IMR-90 (cell line): ENCODE data around the gene PTX4. TPM values are rescaled to one million over a fixed set of nuclear protein-coding genes. Genes with fewer than 3 reads are reported as not detected.
"Not testable (repeated sequence)": the region's sequence is repeated elsewhere in the genome, so short reads cannot be mapped to it uniquely, and the experiment has no call there.

ENCODE experiments used
- ATAC-seq: fragments of 200-7000 bp; cut with Tn5 transposase; 2 replicates; pipeline ENCODE4 v1.9.1; 2020; ENCODE audit warnings: low read depth, mild to moderate bottlenecking, moderate library complexity
- BruUV-seq: library from RNA; stranded (reverse); fragments of 400-500 nt; replicated peaks from 2 replicates; lab custom pipeline; 2021; lab: Mats Ljungman, UMichigan
- CTCF ChIA-PET: fragments of 300-600 bp; formaldehyde crosslinking; extraction: SDS; loops from one replicate; lab custom pipeline; 2021; ENCODE audit warnings: antibody characterized with exemption; lab: Yijun Ruan, JAX
- POLR2A ChIA-PET: fragments of 300-600 bp; sonication (Branson Sonifier 250); formaldehyde crosslinking; loops from one replicate; lab custom pipeline; 2022; ENCODE audit warnings: antibody characterized with exemption; ENCODE audit not compliant: unreplicated experiment; lab: Charles Lee
- DNase-seq: peaks from one replicate; pipeline ENCODE4 v3.0.0; 2013
- H2AFZ ChIP-seq: replicated peaks from 2 replicates; pipeline ENCODE3; 2013; ENCODE audit warnings: low read length, mild to moderate bottlenecking; ENCODE audit not compliant: poor library complexity
- H2AK5ac ChIP-seq: 2 replicates; pipeline ENCODE4 v1.6.1; 2013; ENCODE audit warnings: low read depth, low read length, inconsistent platforms
- H2AK9ac ChIP-seq: replicated peaks from 2 replicates; pipeline ENCODE3; 2013; ENCODE audit warnings: mild to moderate bottlenecking, low read depth, low read length, moderate library complexity; ENCODE audit not compliant: poor library complexity
- H2BK120ac ChIP-seq: 2 replicates; pipeline ENCODE4 v1.6.1; 2013; ENCODE audit warnings: low read depth, low read length, inconsistent platforms
- H2BK15ac ChIP-seq: 3 replicates; pipeline ENCODE4 v1.6.1; 2013; ENCODE audit warnings: low read depth, low read length, inconsistent platforms
- H2BK20ac ChIP-seq: 2 replicates; pipeline ENCODE4 v1.6.1; 2013; ENCODE audit warnings: low read depth, mild to moderate bottlenecking, inconsistent platforms, low read length, moderate library complexity
- H2BK5ac ChIP-seq: 2 replicates; pipeline ENCODE4 v1.6.1; 2013; ENCODE audit warnings: mild to moderate bottlenecking, low read depth, low read length, inconsistent platforms; ENCODE audit not compliant: poor library complexity, severe bottlenecking
- H3K14ac ChIP-seq: replicated peaks from 2 replicates; pipeline ENCODE4 v1.6.1; 2013; ENCODE audit warnings: low read depth, low read length, inconsistent platforms
- H3K18ac ChIP-seq: 2 replicates; pipeline ENCODE4 v1.6.1; 2013; ENCODE audit warnings: low read depth, low read length, control low read depth
- H3K23ac ChIP-seq: 2 replicates; pipeline ENCODE4 v1.6.1; 2013; ENCODE audit warnings: low read depth, low read length, inconsistent platforms
- H3K27ac ChIP-seq: 2 replicates; pipeline ENCODE4 v1.5.1; 2013; ENCODE audit warnings: mild to moderate bottlenecking, control low read depth, low read length; ENCODE audit not compliant: insufficient read depth
- H3K27me3 ChIP-seq: 2 replicates; pipeline ENCODE4 v1.6.1; 2013; ENCODE audit warnings: low read length; ENCODE audit not compliant: control insufficient read depth, insufficient read depth
- H3K36me3 ChIP-seq: 2 replicates; pipeline ENCODE4 v1.6.1; 2013; ENCODE audit warnings: low read length, mixed read lengths; ENCODE audit not compliant: control insufficient read depth, insufficient read depth
- H3K4ac ChIP-seq: 2 replicates; pipeline ENCODE4 v1.6.1; 2013; ENCODE audit warnings: low read depth, low read length, inconsistent platforms
- H3K4me1 ChIP-seq: 2 replicates; pipeline ENCODE4 v1.6.1; 2013; ENCODE audit warnings: low read length, mixed read lengths; ENCODE audit not compliant: control insufficient read depth, insufficient read depth
- H3K4me2 ChIP-seq: 2 replicates; pipeline ENCODE4 v1.6.1; 2013; ENCODE audit warnings: low read depth, mild to moderate bottlenecking, control low read depth, low read length, moderate library complexity
- H3K4me3 ChIP-seq: 2 replicates; pipeline ENCODE4 v1.5.1; 2013; ENCODE audit warnings: low read depth, mild to moderate bottlenecking, control low read depth, low read length, moderate library complexity; ENCODE audit not compliant: insufficient read depth
- H3K56ac ChIP-seq: 2 replicates; pipeline ENCODE4 v1.6.1; 2013; ENCODE audit warnings: low read length, inconsistent platforms; ENCODE audit not compliant: insufficient read depth; ENCODE audit errors: extremely low read depth
- H3K79me1 ChIP-seq, 2 experiments: 2 replicates each; pipeline ENCODE4 v1.6.1; 2013; ENCODE audit warnings: low read length in 2 of 2, inconsistent platforms in 1 of 2, low read depth in 1 of 2
- H3K9ac ChIP-seq: 2 replicates; pipeline ENCODE4 v1.6.1; 2013; ENCODE audit warnings: low read depth, low read length, control low read depth
- H3K9me1 ChIP-seq: 2 replicates; pipeline ENCODE4 v1.6.1; 2013; ENCODE audit warnings: low read length, inconsistent platforms; ENCODE audit not compliant: insufficient read depth
- H3K9me3 ChIP-seq: 2 replicates; pipeline ENCODE4 v1.6.1; 2013; ENCODE audit warnings: low read length; ENCODE audit not compliant: control insufficient read depth, insufficient read depth
- H4K20me1 ChIP-seq: 2 replicates; pipeline ENCODE4 v1.6.1; 2013; ENCODE audit warnings: low read length, inconsistent platforms; ENCODE audit not compliant: insufficient read depth
- H4K5ac ChIP-seq: 2 replicates; pipeline ENCODE4 v1.6.1; 2013; ENCODE audit warnings: mild to moderate bottlenecking, low read depth, low read length, control low read depth
- H4K8ac ChIP-seq, 2 experiments: 2 replicates each; pipeline ENCODE4 v1.6.1; 2013; ENCODE audit warnings: low read depth in 2 of 2, low read length in 2 of 2, control low read depth in 1 of 2, inconsistent platforms in 1 of 2
- H4K91ac ChIP-seq: 2 replicates; pipeline ENCODE4 v1.6.1; 2013; ENCODE audit warnings: low read depth, low read length, inconsistent platforms; ENCODE audit not compliant: insufficient read depth
- WGBS, 2 experiments: methylation state at CpG; one replicate each; pipeline versions ENCODE4 v1.1.5 to v1.1.7; 2013; ENCODE audit warnings: missing lambda C conversion rate in 2 of 2; ENCODE audit not compliant: insufficient read length in 1 of 2; ENCODE audit errors: extremely low coverage in 2 of 2; 5-methylcytosine and 5-hydroxymethylcytosine counted together
- dilution Hi-C: fragments of 300-500 bp; cut with HindIII; formaldehyde crosslinking; loops from one replicate; pipeline ENCODE4 v1.14.3; 2018; ENCODE audit warnings: low sequenced_read_pairs; ENCODE audit not compliant: unreplicated experiment
- in situ Hi-C: fragments of 300-500 bp; cut with MboI; formaldehyde crosslinking; loops from 3 replicates; pipeline ENCODE4 v1.14.3; 2019; ENCODE audit warnings: low sequenced_read_pairs, inconsistent platforms, mixed read lengths
- intact Hi-C: fragments of 100-400 bp; cut with micrococcal nuclease; formaldehyde crosslinking; loops from 2 replicates; pipeline ENCODE4 v1.10.0; 2022
- polyA plus RNA-seq, 3 experiments: library from polyadenylated mRNA; depleted of rRNA; stranded (reverse); fragments of >200 nt; gene quantifications; 2 replicates each; pipeline ENCODE4 v1.2.3, GENCODE V29; 2012; ENCODE audit warnings: low replicate concordance in 1 of 3
- total RNA-seq: library from RNA; depleted of rRNA; stranded (reverse); fragments of >200 nt; gene quantifications from 2 replicates; pipeline ENCODE4 v1.2.3, GENCODE V29; 2012

Gene PTX4
- total and polyA plus RNA-seq, 2 of the 4 experiments (the other 2 are of a cell fraction), result 0.07 TPM; not detected in 1

GRCh38 chr16:1439699-1440074, 49.1 kb downstream of the PTX4 start:
- H2BK5ac ChIP-seq, CTCF ChIA-PET, H4K8ac ChIP-seq, H3K9me1 ChIP-seq, H3K27ac ChIP-seq, H3K4me2 ChIP-seq, H2AFZ ChIP-seq, H3K4me3 ChIP-seq, H3K9me3 ChIP-seq, H3K23ac ChIP-seq, H3K14ac ChIP-seq, H2BK20ac ChIP-seq, H3K4ac ChIP-seq, H4K5ac ChIP-seq, ATAC-seq, H2AK5ac ChIP-seq, H3K79me1 ChIP-seq, H4K91ac ChIP-seq, H3K56ac ChIP-seq, H2BK120ac ChIP-seq, H4K20me1 ChIP-seq, H3K18ac ChIP-seq, dilution Hi-C loops, H2AK9ac ChIP-seq, DNase-seq, H3K9ac ChIP-seq, H3K27me3 ChIP-seq, BruUV-seq, intact Hi-C loops, H3K36me3 ChIP-seq, H3K4me1 ChIP-seq, H2BK15ac ChIP-seq, in situ Hi-C loops, POLR2A ChIA-PET: not testable (repeated sequence)
- 100% methylated on average over 1 of the region's 4 CpGs; no CpG with 5 or more reads in 1 of the 2 experiments for WGBS, 2 experiments
